K562 (cell line): ENCODE data around the gene CDC42EP1. TPM values are rescaled to one million over a fixed set of nuclear protein-coding genes. Genes with fewer than 3 reads are reported as not detected.
A peak's percentile ranks its signal among the peaks of the same experiment; 100 is the strongest.

Experiments
- ATAC-seq: fragments of 200-7000 bp; cut with Tn5 transposase; 3 replicates; pipeline ENCODE4 v1.9.1; 2020; ENCODE audit warnings: moderate library complexity
- BruUV-seq: library from RNA; stranded (reverse); fragments of 400-500 nt; replicated peaks from 2 replicates; lab custom pipeline; 2021; lab: Mats Ljungman, UMichigan
- CTCF ChIA-PET: fragments of 300-600 bp; formaldehyde crosslinking; extraction: SDS; loops from one replicate; lab custom pipeline; 2021; ENCODE audit warnings: low intra/inter-chr PET ratio; lab: Yijun Ruan, JAX
- POLR2A ChIA-PET: fragments of 300-600, 350-650 bp; sonication (Branson Sonifier 250); formaldehyde crosslinking; extraction: SDS; loops from one replicate; lab custom pipeline; 2021; ENCODE audit warnings: antibody characterized with exemption, inconsistent platforms; lab: Yijun Ruan, JAX
- DNase-seq, 4 experiments: peaks; one replicate each; pipeline versions ENCODE4 v3.0.0 to v3.0.0-alpha.2; 2011 to 2018; ENCODE audit warnings: low spot score in 3 of 4, mixed read lengths in 3 of 4; ENCODE audit errors: extremely low read depth in 1 of 4
- FAIRE-seq: peaks from 2 replicates; lab custom pipeline; 2011; peaks lifted over from hg19 to GRCh38; lab: Jason Lieb, UNC
- H2AFZ ChIP-seq: 2 replicates; pipeline ENCODE4 v1.6.0; 2011; ENCODE audit warnings: low read depth, low read length, control low read depth, inconsistent platforms
- H3K27ac ChIP-seq: fragments of 200-600 bp; 3 replicates; pipeline ENCODE4 v1.8.0; 2011; ENCODE audit warnings: low read depth, mild to moderate bottlenecking, control low read depth, inconsistent platforms, low read length, moderate library complexity, mixed read lengths; ENCODE audit errors: extremely low read depth
- H3K27me3 ChIP-seq, 2 experiments: fragments of 300-600 bp in 1 of 2; 2 replicates in 1 of 2; 3 replicates in 1 of 2; pipeline versions ENCODE4 v1.6.0 to v1.8.0; 2011; ENCODE audit warnings: inconsistent platforms in 2 of 2, low read length in 2 of 2, mild to moderate bottlenecking in 1 of 2, mixed read lengths in 1 of 2, moderate library complexity in 1 of 2; ENCODE audit not compliant: control insufficient read depth in 2 of 2, insufficient read depth in 2 of 2
- H3K36me3 ChIP-seq: fragments of 300-600 bp; 3 replicates; pipeline ENCODE4 v1.8.0; 2011; ENCODE audit warnings: mild to moderate bottlenecking, low read length, inconsistent platforms; ENCODE audit not compliant: control insufficient read depth, insufficient read depth
- H3K4me1 ChIP-seq, 2 experiments: fragments of 200-600 bp in 1 of 2; replicated peaks in 1 of 2; 2 replicates in 1 of 2; 3 replicates in 1 of 2; pipeline versions ENCODE4 v1.5.1 to v1.8.0; 2011; ENCODE audit warnings: inconsistent platforms in 2 of 2, low read length in 2 of 2, mild to moderate bottlenecking in 1 of 2, mixed read lengths in 1 of 2, moderate library complexity in 1 of 2; ENCODE audit not compliant: control insufficient read depth in 2 of 2, insufficient read depth in 2 of 2
- H3K4me2 ChIP-seq: 2 replicates; pipeline ENCODE4 v1.6.1; 2011; ENCODE audit warnings: low read length, control low read depth, inconsistent platforms, mixed read lengths; ENCODE audit not compliant: insufficient read depth
- H3K4me3 ChIP-seq: fragments of 200-600 bp; sonication (generic), shearing (Covaris generic); 2 replicates; pipeline ENCODE4 v1.5.1; 2016; ENCODE audit warnings: control low read depth, inconsistent platforms
- H3K79me2 ChIP-seq: fragments of 200-600 bp; 3 replicates; pipeline ENCODE4 v1.8.0; 2011; ENCODE audit warnings: low read length, inconsistent platforms; ENCODE audit not compliant: control insufficient read depth, insufficient read depth
- H3K9ac ChIP-seq, 2 experiments: 2 replicates each; pipeline versions ENCODE4 v1.6.0 to v1.6.1; 2011; ENCODE audit warnings: low read depth in 2 of 2, low read length in 2 of 2, control low read depth in 1 of 2, inconsistent platforms in 1 of 2, mild to moderate bottlenecking in 1 of 2, mixed read lengths in 1 of 2; ENCODE audit not compliant: insufficient read depth in 1 of 2
- H3K9me1 ChIP-seq: one replicate; pipeline ENCODE4 v1.6.0; 2011; ENCODE audit warnings: inconsistent platforms, mild to moderate bottlenecking, low read length, moderate library complexity; ENCODE audit not compliant: control insufficient read depth, insufficient read depth
- H3K9me3 ChIP-seq: replicated peaks from 2 replicates; pipeline ENCODE4 v1.5.1; 2011; ENCODE audit warnings: low read depth, low read length, inconsistent platforms; ENCODE audit not compliant: control insufficient read depth, insufficient read depth
- H4K20me1 ChIP-seq: replicated peaks from 2 replicates; pipeline ENCODE4 v1.6.1; 2011; ENCODE audit warnings: low read length, inconsistent platforms, mixed read lengths; ENCODE audit not compliant: control insufficient read depth, insufficient read depth
- CTCF ChIP-seq, 3 experiments: IDR thresholded peaks in 2 of 3; conservative IDR thresholded peaks in 1 of 3; 2 replicates each; pipeline ENCODE4 v1.5.1; 2011 to 2012; ENCODE audit warnings: low read length in 3 of 3, mild to moderate bottlenecking in 3 of 3, control low read depth in 2 of 3, improper control_type of control experiment in 1 of 3, inconsistent platforms in 1 of 3, low read depth in 1 of 3, mixed read lengths in 1 of 3, moderate library complexity in 1 of 3; ENCODE audit not compliant: insufficient read depth in 2 of 3
- HDAC3 ChIP-seq: fragments of 450-650 bp; IDR thresholded peaks from 2 replicates; pipeline ENCODE4 v1.6.1; 2018; ENCODE audit warnings: borderline replicate concordance, mild to moderate bottlenecking, moderate library complexity; ENCODE audit not compliant: partially characterized antibody
- PCBP1 ChIP-seq: fragments of 200-400 bp; formaldehyde crosslinking; IDR thresholded peaks from 2 replicates; pipeline ENCODE4 v1.6.1; 2018; ENCODE audit warnings: mild to moderate bottlenecking, low read depth, low read length; ENCODE audit not compliant: poor library complexity, severe bottlenecking
- SMARCA4 ChIP-seq: fragments of 450-650 bp; IDR thresholded peaks from 2 replicates; pipeline ENCODE4 v1.6.1; 2016
- SMARCE1 ChIP-seq: fragments of 450-650 bp; IDR thresholded peaks from 2 replicates; pipeline ENCODE4 v1.7.1; 2016; ENCODE audit warnings: mild to moderate bottlenecking
- ZKSCAN1 ChIP-seq: fragments of 150-350 bp; IDR thresholded peaks from 2 replicates; pipeline ENCODE4 v1.6.1; 2016; ENCODE audit warnings: low read depth, low read length
- WGBS: fragments of 100-300 bp; shearing (Covaris generic); methylation state at CpG from one replicate; pipeline ENCODE4 v1.1.6; 2016; ENCODE audit warnings: low coverage, mixed read lengths; ENCODE audit not compliant: insufficient coverage; ENCODE audit errors: missing lambda C conversion rate; 5-methylcytosine and 5-hydroxymethylcytosine counted together
- in situ Hi-C: fragments of 300-500 bp; cut with MboI; formaldehyde crosslinking; loops from 4 replicates; pipeline ENCODE4 v1.15.0; 2018; ENCODE audit warnings: inconsistent platforms, mixed read lengths
- intact Hi-C: fragments of 100-400 bp; cut with micrococcal nuclease; formaldehyde crosslinking; loops from 2 replicates; pipeline ENCODE4 v1.14.2; 2022
- polyA plus RNA-seq, 8 experiments: library from polyadenylated mRNA; depleted of rRNA in 4 of 8; stranded (reverse) in 5 of 8; unstranded in 3 of 8; fragments of >200 nt; fragmentation: Nextera tagmentation in 2 of 8; fragmentation: Illumina TruSeq in 1 of 8; extraction: Ambion mirVana in 2 of 8; extraction: Trizol in 1 of 8; gene quantifications; 2 replicates each; pipeline versions ENCODE4 v1.2.1 to v1.2.3, GENCODE V29; 2011 to 2014; ENCODE audit warnings: inconsistent platforms in 1 of 8, missing spikeins in 1 of 8
- total RNA-seq, 7 experiments: library from RNA; depleted of rRNA in 6 of 7; stranded (reverse); fragments of >200 nt in 6 of 7; fragmentation: Illumina TruSeq in 2 of 7; extraction: Trizol in 2 of 7; gene quantifications; 2 replicates each; pipeline versions ENCODE4 v1.2.1 to v1.2.3, GENCODE V29; 2011 to 2021; ENCODE audit warnings: low replicate concordance in 1 of 7

Gene CDC42EP1
- total and polyA plus RNA-seq, 9 of the 15 experiments (the other 6 are each of a cell fraction or from before 2014, with no cell fraction given), result 0.67 to 70.2 (median 7.3) TPM

- no peak for ATAC-seq
- no peaks in the 10 kb centered on the region for H3K36me3 ChIP-seq
- H3K27me3 ChIP-seq, result no peaks in the 10 kb centered on the region
- POLR2A ChIA-PET, result interaction anchor here (0.9 to 2.7 kb wide), 3 partner anchors 17 to 21 kb away, joined by 3 to 11 read pairs (median 3); no protein-coding TSS in a partner anchor
- no peak overlapping the region for H3K4me2 ChIP-seq
- intact Hi-C loops, result no loop called here
- H3K9me3 ChIP-seq, result no peaks in the 10 kb centered on the region
- in situ Hi-C loops, result loop anchor here (10.0 kb wide), 1 partner anchor 428 kb away; no protein-coding TSS in a partner anchor
- no peak overlapping the region for H3K27ac ChIP-seq
- peaks cover 13 to 33% of the 10 kb centered on the region in 2 experiments for H3K4me1 ChIP-seq
- 0 out of 4 replicates have a peak overlapping the region, but pooled peaks of 1 of the 2 experiments have one; percentile 45 for H3K9ac ChIP-seq
- no peak overlapping the region for H2AFZ ChIP-seq
- no peak overlapping the region for H3K4me3 ChIP-seq
- no peaks in the 10 kb centered on the region for H3K9me1 ChIP-seq
- WGBS, result 68% methylated on average over 7 of the region's 9 CpGs
- no TSS peak for BruUV-seq
- H3K79me2 ChIP-seq, result no peaks in the 10 kb centered on the region; the same call in 2 of the 3 replicates
- DNase-seq, result no peak
- CTCF ChIA-PET, result no interaction called here
- no peaks in the 10 kb centered on the region for H4K20me1 ChIP-seq
- TF ChIP-seq ZKSCAN1, result peak; percentile 68; the same call in 1 of the 2 replicates
- TF ChIP-seq SMARCE1, result no peak
- no peak for FAIRE-seq
These were observed 13.0 kb upstream of the CDC42EP1 start for GRCh38 chr22:37547251-37547741.

GRCh38 chr22:37549704-37550059, 10.6 kb upstream of the CDC42EP1 start:
- H3K4me3 ChIP-seq, result no peak overlapping the region
- H4K20me1 ChIP-seq, result no peaks in the 10 kb centered on the region
- H3K27me3 ChIP-seq, result no peaks in the 10 kb centered on the region
- ChIA-PET POLR2A (interaction anchor here (0.6 to 2.1 kb wide), 6 partner anchors 12 to 35 kb away, joined by 3 to 9 read pairs (median 4); partner anchors contain the start of gene LGALS2), CTCF (no interaction called here)
- peaks cover 26 to 53% of the 10 kb centered on the region in 2 experiments for H3K4me1 ChIP-seq
- H3K9ac ChIP-seq, result no peak overlapping the region
- no peak overlapping the region for H3K4me2 ChIP-seq
- DNase-seq (no peak), FAIRE-seq (no peak), ATAC-seq (no peak)
- no peak overlapping the region for H2AFZ ChIP-seq
- H3K27ac ChIP-seq, result no peak overlapping the region
- H3K9me3 ChIP-seq, result no peaks in the 10 kb centered on the region
- no TSS peak for BruUV-seq
- in situ Hi-C loops, result loop anchor here (10.0 kb wide), 1 partner anchor 425 kb away; no protein-coding TSS in a partner anchor
- H3K79me2 ChIP-seq, result no peaks in the 10 kb centered on the region; the same call in 2 of the 3 replicates
- no peaks in the 10 kb centered on the region for H3K36me3 ChIP-seq
- no peaks in the 10 kb centered on the region for H3K9me1 ChIP-seq
- 60% methylated on average over 5 of the region's 5 CpGs for WGBS
- TF ChIP-seq PCBP1 (no peak), HDAC3 (no peak), CTCF (IDR thresholded peaks at IDR 0.05 in 2 of 3, conservative IDR thresholded peaks at IDR 0.05 in 1 of 3; ENCODE audit: insufficient read depth in 2 of 3, low read depth in 1 of 3, low read length in 3 of 3) (0 out of 6 replicates have a peak, but pooled peaks of 2 of the 3 experiments have one; percentile 3 to 7), SMARCA4 (no peak)
- intact Hi-C loops, result no loop called here
